OCI-LY1 (cell line): ENCODE measurements around the gene DIP2A.

ENCODE experiments used
- H2AFZ ChIP-seq: fragments of 200-600 bp; sonication (generic), shearing (Covaris generic); 2 replicates; pipeline ENCODE4 v1.6.0; 2014; ENCODE audit warnings: antibody characterized with exemption, mild to moderate bottlenecking, low read length
- H3F3A ChIP-seq: fragments of 200-600 bp; sonication (generic), shearing (Covaris generic); 2 replicates; pipeline ENCODE4 v1.6.0; 2014; ENCODE audit warnings: mild to moderate bottlenecking, antibody characterized with exemption, low read length, moderate library complexity; ENCODE audit not compliant: insufficient read depth
- H3K27ac ChIP-seq: fragments of 200-600 bp; sonication (generic); 2 replicates; pipeline ENCODE4 v1.5.1; 2014; ENCODE audit warnings: low read length, mixed run types, mild to moderate bottlenecking, low read depth; ENCODE audit not compliant: poor library complexity, severe bottlenecking
- H3K27me3 ChIP-seq: fragments of 200-600 bp; sonication (generic); 2 replicates; pipeline ENCODE4 v1.6.0; 2014; ENCODE audit warnings: antibody characterized with exemption, mild to moderate bottlenecking, low read length, moderate library complexity; ENCODE audit not compliant: insufficient read depth
- H3K36me3 ChIP-seq: fragments of 200-600 bp; sonication (generic); 2 replicates; pipeline ENCODE4 v1.6.1; 2014; ENCODE audit warnings: mild to moderate bottlenecking, antibody characterized with exemption, low read length, moderate library complexity, mixed read lengths; ENCODE audit not compliant: insufficient read depth
- H3K4me1 ChIP-seq: fragments of 200-600 bp; sonication (generic); 2 replicates; pipeline ENCODE4 v1.5.1; 2014; ENCODE audit warnings: mild to moderate bottlenecking, low read length, moderate library complexity; ENCODE audit not compliant: insufficient read depth, severe bottlenecking
- H3K4me2 ChIP-seq: fragments of 200-600 bp; sonication (generic), shearing (Covaris generic); 2 replicates; pipeline ENCODE4 v1.6.1; 2014; ENCODE audit warnings: low read length
- H3K4me3 ChIP-seq: fragments of 200-600 bp; sonication (generic); 2 replicates; pipeline ENCODE4 v1.5.1; 2014; ENCODE audit warnings: low read length, low read depth, mild to moderate bottlenecking, mixed read lengths; ENCODE audit not compliant: poor library complexity, severe bottlenecking
- H3K79me2 ChIP-seq: fragments of 200-600 bp; shearing (Covaris generic); 2 replicates; pipeline ENCODE4 v1.6.1; 2016; ENCODE audit warnings: mixed run types, low read length, mixed read lengths; ENCODE audit not compliant: insufficient read depth
- H3K9ac ChIP-seq: fragments of 200-600 bp; sonication (generic), shearing (Covaris generic); 2 replicates; pipeline ENCODE4 v1.6.1; 2014; ENCODE audit warnings: mild to moderate bottlenecking, low read length, mixed read lengths
- H3K9me2 ChIP-seq: fragments of 200-600 bp; sonication (generic), shearing (Covaris generic); 2 replicates; pipeline ENCODE4 v1.6.1; 2014; ENCODE audit warnings: low read depth, mild to moderate bottlenecking, low read length, mixed read lengths
- H3K9me3 ChIP-seq: fragments of 200-600 bp; shearing (Covaris generic); 2 replicates; pipeline ENCODE4 v1.6.1; 2014; ENCODE audit warnings: low read length, mixed read lengths
- H4K20me1 ChIP-seq: fragments of 200-600 bp; sonication (generic), shearing (Covaris generic); 2 replicates; pipeline ENCODE4 v1.6.0; 2016; ENCODE audit warnings: mild to moderate bottlenecking, low read length; ENCODE audit not compliant: insufficient read depth
- CTCF ChIP-seq: fragments of 200-600 bp; sonication (generic), shearing (Covaris generic); IDR thresholded peaks from 2 replicates; pipeline ENCODE4 v1.5.1; 2017; ENCODE audit warnings: mild to moderate bottlenecking, antibody characterized with exemption, low read length, moderate library complexity, mixed read lengths
- EZH2 ChIP-seq: fragments of 200-600 bp; sonication (generic), shearing (Covaris generic); IDR thresholded peaks from 2 replicates; pipeline ENCODE4 v1.8.0; 2017; ENCODE audit warnings: borderline replicate concordance, mixed run types, mild to moderate bottlenecking, antibody characterized with exemption, low read length, moderate library complexity, mixed read lengths

The DIP2A gene

GRCh38 chr21:46482225-46482845, 23.6 kb downstream of the DIP2A start:
- H3K27me3 ChIP-seq, result no peaks in the 10 kb centered on the region
- no peaks in the 10 kb centered on the region for H3K9me2 ChIP-seq
- no peak for TF ChIP-seq CTCF
- no peak for TF ChIP-seq EZH2
- H3K9me3 ChIP-seq, result no peaks in the 10 kb centered on the region
- peaks cover 11% of the 10 kb centered on the region; the same call in 1 of the 2 replicates for H3K36me3 ChIP-seq
- no peak overlapping the region for H3K27ac ChIP-seq
- H3K9ac ChIP-seq, result no peak overlapping the region
- H4K20me1 ChIP-seq, result no peaks in the 10 kb centered on the region
- no peak overlapping the region for H3K4me3 ChIP-seq
- H3K4me2 ChIP-seq, result no peak overlapping the region
- no peaks in the 10 kb centered on the region for H3K79me2 ChIP-seq
- H3K4me1 ChIP-seq, result no peaks in the 10 kb centered on the region
- H3F3A ChIP-seq, result no peaks in the 10 kb centered on the region
- H2AFZ ChIP-seq, result no peak overlapping the region

GRCh38 chr21:46482846-46483231, 24.1 kb downstream of the DIP2A start:
- Histone ChIP-seq H3K27ac (no peak overlapping the region), H3K9me2 (no peaks in the 10 kb centered on the region), H3K4me3 (no peak overlapping the region), H3K4me2 (no peak overlapping the region), H3F3A (no peaks in the 10 kb centered on the region), H3K4me1 (no peaks in the 10 kb centered on the region), H2AFZ (no peak overlapping the region), H3K9me3 (no peaks in the 10 kb centered on the region), H3K36me3 (peaks cover 11% of the 10 kb centered on the region; the same call in 1 of the 2 replicates), H3K9ac (no peak overlapping the region), H3K27me3 (no peaks in the 10 kb centered on the region), H3K79me2 (no peaks in the 10 kb centered on the region), H4K20me1 (no peaks in the 10 kb centered on the region)
- TF ChIP-seq EZH2, result no peak
- TF ChIP-seq CTCF, result no peak

- Histone ChIP-seq H3K4me3 (no peak overlapping the region), H3K27ac (no peak overlapping the region), H3K79me2 (no peaks in the 10 kb centered on the region), H3K9ac (no peak overlapping the region), H3K4me1 (no peaks in the 10 kb centered on the region), H3K4me2 (no peak overlapping the region), H2AFZ (no peak overlapping the region), H3K36me3 (peaks cover 14% of the 10 kb centered on the region; the same call in 1 of the 2 replicates), H3K27me3 (no peaks in the 10 kb centered on the region), H3K9me2 (no peaks in the 10 kb centered on the region), H3K9me3 (no peaks in the 10 kb centered on the region), H4K20me1 (no peaks in the 10 kb centered on the region), H3F3A (no peaks in the 10 kb centered on the region)
- TF ChIP-seq CTCF (no peak), EZH2 (no peak)
These were observed 24.9 kb downstream of the DIP2A start for GRCh38 chr21:46483300-46484295.
